Nucleus accumbens (tissue), 56 donors: ENCODE results near the gene CFAP61.
"Not testable (repeated sequence)": the region's sequence is repeated elsewhere in the genome, so short reads cannot be mapped to it uniquely, and the experiment has no call there.

Experiments
- DNase-seq, 56 donors: peaks; one replicate each; lab custom pipeline; 2025; lab: John Stamatoyannopoulos, UW

CFAP61 gene

DNA sequence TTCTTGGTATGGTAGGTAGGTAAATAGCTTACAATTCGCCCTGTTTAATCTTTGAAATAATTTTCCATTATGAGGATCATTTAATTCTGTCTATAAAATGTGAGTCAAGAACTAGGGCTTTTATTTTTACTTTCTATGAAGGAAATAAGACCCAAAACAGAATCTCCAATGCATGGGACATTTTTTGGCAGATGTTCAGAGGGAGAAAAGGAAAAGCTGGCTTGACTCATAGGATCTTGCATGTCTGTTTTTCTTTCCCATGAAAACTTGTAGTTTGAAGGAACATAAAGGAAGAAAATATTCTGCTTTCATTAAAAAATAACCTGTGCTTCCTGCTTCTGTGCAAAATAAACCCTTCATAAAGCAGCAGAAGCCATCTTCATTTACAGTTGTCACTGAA, 172.5 kb downstream of the CFAP61 start:
- no peak for DNase-seq

DNA sequence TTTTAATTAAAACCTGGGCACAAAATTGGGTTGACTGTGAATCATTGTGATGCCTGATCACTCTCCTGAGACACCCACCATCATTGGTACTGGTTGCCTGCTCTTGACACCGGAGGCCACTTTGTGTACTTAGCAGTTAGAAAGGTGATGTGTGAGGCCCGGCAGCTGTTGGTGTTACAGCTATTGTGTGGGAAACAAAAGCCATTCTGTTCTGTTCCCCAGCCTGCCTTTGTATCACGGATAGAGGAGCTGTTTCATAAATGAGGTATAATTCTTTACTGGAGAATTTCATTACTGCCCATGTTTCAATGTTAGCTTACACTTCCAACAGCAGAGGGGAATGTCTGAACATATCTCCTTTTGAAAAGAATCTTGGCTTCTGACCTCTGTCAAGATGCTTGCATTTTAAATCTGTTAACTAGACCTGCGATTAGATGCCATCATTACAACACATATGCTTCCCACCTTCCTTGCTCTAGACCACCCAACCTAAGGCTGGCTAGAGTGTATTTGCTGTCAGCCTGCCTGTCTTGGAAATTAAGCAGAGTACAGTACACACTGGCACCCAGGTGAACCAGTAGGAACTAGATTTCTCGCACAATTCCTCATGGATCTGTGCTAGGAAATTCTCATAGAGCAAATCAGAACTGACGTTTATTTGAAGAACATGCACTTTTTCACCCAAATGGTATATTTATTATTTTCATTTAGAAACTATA, 173.2 kb downstream of the CFAP61 start:
- no peak for DNase-seq

DNA sequence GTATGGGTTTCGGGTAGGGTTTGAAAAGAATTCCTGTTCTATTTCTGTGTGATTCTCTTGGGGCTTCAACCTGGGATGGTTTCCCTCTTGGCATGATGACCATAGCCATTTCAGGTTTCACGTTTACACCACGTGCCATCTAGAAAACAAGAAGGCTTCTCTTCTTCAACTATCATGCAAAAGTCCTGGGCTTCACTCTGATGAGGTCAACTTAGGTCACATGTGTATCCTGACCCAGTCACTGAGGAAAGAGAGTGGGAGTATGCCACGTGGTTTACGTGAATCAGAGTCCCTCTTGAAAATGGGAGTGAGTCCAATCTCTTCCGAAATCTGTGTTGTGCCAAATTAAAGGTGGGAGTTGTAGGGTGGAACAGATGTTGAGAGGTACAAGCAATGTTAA, 174.2 kb downstream of the CFAP61 start:
- DNase-seq: no peak

DNA sequence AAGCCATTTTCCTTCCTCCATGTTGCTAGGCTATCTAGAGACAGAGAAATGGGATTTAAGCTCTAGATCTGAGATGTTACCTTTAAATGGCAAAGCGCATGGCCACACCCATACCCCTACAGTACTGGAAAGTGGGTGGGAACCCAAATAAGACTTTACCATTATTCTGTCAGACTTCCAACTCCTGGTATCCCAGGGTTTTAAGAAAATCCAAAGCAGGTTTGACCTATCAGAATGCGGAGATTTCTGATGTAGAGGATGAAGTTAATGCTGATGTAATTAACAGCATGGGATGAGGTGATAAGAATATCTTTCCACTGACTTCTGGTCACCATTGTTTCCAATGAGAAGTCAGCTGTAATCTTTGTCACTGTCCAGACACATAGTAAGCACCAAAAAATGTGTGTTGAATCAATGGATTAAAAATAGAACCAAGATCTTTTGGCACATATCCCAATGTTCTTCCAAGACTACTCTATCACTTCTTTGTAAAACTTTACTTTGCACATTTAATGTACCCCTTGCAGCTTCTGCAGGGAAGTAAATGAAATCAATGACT, 174.8 kb downstream of the CFAP61 start:
- DNase-seq: no peak

DNA sequence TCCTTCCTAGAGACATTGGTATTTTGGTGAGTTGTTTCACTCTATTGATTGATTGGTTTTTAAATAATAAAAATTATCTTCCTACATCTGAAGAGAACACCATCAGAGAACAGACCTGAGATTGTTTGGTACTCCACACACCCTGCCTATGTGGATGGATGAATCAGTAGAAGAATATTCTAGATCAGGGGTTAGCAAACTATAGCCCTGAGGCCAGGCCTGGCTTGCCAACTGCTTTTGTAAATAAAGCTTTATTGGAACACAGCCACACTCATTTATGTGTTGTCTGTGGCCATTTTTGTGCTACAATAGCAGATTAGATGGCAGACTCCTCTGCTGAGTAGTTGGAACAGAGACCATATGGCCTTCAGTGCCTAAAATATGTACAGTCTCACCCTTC, 176.0 kb downstream of the CFAP61 start:
- no peak for DNase-seq

DNA sequence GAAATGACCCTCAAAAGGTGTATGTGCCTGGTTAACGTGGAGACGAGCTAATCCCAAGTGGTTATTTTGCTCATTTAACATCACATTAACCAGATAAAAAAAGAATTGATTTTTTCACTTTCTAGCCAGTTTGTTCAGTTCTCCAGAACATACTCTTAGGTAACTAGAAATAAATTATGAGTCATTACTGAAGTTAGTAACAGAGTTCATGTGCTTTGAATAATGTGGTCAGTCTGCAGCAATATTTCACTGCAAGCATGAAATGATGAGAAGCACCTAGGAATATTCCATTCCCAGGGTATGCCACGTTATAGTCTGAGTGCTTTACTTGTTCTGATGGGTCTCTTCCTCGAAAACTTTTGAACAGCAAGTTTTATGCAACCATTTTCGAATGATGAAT, 177.3 kb downstream of the CFAP61 start:
- DNase-seq: no peak

DNA sequence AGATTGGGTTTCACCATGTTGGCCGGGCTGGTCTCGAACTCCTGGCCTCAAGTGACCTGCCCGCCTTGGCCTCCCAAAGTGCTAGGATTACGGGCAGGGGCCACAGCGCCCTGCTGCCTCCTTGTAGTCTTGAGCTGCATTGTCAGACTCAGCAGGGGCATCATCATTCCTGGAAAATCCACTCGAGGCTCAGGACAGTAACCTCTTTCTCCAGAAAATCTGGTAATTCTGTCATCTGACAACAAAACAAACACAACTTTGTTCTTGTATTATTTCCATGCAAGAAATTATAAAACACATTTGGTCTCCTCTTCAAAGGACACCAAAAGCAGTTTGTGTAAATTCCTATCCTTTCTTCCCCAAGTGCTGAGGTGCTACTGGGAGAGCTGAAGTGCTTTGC, 178.4 kb downstream of the CFAP61 start:
- no peak for DNase-seq

DNA sequence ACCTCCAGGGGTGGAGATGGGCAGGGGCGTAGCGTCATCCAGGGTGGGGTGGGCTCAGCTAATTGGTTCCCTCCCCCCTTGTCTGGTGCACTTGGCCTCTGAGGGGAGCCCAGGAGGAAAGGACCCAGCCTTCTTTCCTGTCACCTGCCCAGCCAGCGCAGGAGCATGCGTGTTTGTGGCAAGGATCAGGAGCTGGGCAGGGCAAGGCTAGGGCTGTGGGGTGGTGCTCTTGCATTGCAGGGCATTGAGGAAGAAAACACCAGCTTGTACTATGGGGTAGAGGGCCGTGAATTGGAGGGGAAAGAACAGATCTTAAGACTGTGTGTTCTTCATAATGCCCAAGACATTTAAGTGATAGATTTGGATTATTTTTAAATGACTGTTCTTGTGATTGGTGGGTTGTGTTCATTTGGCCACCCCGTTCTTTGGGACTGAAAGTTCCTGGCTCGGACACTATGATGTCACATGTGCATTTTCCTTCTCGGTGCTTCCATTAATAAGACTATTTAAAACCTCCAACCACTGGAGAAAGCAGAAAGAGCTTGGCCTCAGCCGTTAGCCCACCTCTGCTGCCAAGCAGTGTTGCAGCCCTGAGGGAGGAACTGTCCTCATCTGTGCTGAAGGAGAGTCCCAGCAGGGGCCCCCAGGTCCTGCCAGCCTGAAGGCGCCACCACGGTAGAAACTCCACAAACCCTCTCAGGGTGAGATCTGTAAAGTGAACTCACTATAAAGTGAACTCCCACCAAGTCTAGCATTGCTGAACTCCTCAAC, 179.4 kb downstream of the CFAP61 start:
- DNase-seq: peak in 2 of 56 donors; percentile 10 to 21

DNA sequence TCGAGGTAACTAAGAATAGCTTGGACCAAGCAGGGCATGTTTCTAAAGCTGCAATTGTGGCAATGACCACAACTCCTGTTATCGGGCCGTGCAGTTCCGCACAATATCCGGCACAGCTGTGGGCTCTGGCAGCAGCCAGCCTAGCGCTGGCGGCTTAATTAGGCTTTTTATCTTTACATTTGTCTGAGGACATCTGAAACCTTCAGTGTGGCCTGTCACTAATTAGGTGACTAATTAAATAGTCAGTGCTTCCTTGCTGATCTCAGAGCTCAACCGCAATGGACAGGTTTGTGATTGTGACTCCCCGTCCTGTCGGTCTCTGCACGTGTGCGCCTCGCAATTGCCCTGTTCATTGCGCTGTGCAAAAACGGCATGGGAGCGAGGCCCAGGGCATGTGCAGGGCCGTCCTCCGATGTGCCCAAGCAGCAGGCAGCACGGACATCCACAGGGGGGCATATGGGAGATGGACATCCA, 180.7 kb downstream of the CFAP61 start:
- no peak for DNase-seq

DNA sequence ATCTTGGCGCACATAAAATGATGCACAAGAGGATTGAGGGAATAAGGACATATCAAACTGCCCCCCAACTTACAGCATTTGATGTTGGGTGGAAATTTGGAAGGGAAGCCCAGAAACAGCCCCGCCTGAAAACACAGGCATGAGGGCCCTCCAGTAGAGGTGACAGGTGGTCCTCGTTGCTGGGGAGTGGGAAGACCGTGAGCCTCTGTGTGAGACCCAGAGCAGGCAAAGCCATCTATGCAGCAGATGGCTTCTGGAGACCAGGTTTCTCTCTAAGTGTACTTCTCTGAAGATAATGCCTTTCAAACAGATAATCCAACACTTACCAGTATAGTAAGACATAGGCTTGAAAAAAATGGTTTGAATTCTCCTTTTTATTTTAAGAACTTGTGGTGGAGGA, 183.3 kb downstream of the CFAP61 start:
- DNase-seq: no peak

DNA sequence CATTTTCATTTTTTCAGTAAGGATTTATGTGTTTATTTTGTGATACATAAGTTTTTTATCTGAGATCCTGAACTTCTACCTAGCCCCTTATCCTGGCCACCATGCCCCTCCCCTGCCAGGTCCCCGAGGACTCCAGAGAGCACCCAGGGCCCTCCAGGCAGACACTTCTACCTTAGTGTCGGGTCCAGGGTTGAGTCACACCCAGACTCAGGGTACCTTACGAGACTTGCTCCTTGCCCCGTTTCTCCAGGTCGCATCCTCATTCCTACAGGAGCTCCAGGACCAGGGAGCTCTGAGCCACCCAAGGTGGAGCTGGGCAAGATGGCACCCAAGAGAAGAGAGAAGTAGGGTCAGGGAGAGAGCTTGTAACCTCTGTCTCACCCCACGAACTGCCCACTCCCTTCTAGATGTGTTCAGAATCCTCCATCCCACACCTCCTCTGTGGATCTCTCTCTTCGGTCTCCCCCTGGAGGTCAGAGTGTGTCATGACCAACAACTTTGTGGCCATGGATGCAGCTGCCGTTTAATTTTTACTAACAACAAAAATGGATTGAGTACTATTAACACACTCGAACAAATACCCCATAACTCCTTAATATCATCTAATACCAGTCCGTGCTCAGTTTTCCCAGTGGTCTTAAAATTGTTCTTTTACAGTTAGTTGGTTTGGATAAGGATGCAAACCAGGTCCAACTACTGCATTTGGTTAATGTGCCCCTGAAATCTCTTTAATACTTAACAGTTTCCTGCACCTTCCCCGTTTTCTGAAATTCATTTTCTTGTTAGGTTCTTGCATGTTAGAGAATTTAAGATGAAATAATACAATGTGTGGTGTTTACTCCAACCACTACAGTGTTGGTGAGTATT, 185.0 kb downstream of the CFAP61 start:
- peak in 13 of 56 donors; percentile 3 to 36 (median 12) for DNase-seq

DNA sequence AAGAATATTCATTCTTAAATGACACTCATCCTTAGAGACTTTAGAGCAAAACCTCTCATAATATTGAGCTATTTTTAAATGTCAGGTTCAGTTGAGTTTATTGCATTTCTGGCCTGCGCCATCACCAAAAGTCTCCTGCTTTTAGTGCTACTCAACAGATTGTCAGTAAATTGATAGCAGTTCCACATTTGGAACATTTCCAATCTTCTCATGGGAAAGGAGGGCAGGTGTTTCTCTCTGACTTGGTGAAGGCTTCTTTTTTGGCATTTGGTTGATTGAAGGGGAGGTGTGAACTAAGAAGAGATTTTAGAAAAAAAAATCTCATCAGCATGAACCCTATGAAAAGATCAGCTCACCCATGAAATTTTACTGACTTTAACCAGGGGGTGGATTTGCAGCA, 189.6 kb downstream of the CFAP61 start:
- DNase-seq: no peak

DNA sequence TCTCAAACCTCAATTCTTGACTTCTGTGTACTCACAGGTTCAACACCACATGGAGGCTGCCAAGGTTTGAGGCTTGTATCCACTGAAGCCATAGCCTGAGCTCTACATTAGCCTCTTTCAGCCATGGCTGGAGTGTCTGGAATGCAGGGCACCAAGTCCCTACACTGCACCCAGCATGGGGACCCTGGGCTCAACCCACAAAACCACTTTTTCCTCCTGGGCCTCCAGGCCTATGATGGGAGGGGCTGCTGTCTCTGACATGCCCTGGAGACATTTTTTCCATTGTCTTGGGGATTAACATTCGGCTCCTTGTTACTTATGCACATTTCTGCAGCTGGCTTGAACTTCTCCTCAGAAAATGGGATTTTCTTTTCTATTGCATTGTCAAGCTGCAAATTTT, 192.1 kb downstream of the CFAP61 start:
- DNase-seq: not testable (repeated sequence)

DNA sequence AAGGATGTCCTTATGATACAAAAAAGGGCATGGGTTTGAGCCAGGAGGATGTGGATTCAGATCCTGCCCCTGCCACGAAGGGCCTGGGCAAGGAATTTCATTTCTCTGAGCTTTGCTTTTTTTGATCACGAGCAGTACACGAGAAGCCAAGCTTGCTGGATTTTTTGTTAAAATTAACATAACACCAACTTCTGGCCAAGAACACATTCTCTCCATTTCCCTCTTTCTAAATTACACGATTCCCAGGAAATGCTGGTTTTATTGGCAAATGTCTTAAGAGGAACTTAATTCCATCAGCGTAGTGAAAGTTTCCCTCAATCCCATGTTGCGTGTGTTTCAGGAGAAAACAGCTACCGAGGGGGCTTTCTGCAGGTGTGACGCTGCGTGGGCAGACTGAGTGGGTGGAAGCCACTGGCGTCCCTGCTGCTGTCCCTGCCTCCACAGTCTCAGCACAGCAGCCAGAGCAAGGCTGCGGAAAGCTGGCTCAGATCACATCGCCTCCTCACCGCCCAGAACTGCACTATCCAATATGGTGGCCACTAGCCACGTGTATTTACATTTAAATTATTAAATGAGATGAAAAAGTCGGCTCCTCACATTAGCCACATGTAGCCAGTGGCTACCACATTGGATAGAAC, 194.8 kb downstream of the CFAP61 start:
- no peak for DNase-seq

DNA sequence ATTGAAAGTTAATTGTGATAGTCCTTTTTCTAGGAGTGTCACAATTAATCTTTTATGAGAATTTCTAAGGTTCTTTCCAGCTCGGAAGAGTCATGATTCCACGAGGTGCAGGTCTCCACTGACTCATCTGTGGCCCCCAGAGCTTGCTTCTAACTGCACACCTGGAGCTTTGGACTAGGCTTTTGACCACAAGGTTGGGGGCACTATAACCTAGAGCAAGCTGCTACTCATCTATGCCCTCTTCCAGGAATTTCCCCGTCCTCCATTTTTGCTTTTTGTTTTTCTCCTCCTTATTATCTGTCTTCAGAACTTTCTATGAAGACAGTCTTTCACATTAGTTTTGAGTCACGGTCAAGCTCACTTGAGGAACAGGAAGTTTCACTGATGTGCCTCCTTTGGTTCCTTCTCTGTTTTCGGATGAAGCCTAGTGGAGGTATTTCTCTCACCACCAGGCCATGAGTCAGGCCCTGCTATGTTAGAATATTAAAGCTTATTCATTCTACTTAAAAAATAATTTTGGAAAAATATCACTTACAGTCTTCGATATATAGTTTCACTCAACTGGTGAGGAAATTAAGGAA, 196.4 kb downstream of the CFAP61 start:
- DNase-seq: no peak

DNA sequence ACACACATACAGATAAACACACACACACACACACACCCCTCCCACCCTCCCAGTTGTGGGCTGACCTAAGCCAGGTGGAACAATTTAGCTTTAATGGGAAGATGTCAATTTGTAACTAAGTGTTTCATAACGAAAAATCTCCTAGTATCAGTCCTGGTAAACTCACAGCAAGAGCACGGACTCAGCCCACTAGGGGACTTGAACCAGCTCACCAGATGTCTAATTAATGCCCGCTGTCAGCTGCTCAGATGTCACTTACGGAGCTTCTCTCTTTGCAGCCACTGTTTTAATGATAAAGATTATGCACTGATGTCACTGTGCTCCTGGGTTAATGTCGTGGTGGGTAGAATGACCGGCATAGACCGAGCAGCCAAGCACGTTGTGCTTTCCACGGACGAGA, 199.0 kb downstream of the CFAP61 start:
- DNase-seq: no peak

DNA sequence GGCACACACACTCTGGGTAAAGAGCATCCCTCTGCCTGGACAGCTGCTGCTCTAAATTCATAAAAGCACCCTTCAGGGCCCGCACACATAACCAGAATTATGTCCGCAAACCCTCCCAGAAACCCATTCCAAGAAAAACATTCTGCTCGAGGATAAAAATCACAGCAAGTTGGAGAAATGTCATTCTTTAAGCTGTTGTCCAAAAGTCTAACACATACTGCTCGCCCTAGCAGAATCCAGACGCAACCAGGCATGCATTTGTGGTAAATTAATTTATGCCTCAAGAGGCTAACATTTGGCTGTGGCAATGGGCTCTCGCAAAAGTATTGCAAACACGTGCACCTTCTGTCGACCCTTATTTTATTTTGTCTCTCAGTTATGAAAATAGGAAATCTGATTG, 199.5 kb downstream of the CFAP61 start:
- DNase-seq: no peak

DNA sequence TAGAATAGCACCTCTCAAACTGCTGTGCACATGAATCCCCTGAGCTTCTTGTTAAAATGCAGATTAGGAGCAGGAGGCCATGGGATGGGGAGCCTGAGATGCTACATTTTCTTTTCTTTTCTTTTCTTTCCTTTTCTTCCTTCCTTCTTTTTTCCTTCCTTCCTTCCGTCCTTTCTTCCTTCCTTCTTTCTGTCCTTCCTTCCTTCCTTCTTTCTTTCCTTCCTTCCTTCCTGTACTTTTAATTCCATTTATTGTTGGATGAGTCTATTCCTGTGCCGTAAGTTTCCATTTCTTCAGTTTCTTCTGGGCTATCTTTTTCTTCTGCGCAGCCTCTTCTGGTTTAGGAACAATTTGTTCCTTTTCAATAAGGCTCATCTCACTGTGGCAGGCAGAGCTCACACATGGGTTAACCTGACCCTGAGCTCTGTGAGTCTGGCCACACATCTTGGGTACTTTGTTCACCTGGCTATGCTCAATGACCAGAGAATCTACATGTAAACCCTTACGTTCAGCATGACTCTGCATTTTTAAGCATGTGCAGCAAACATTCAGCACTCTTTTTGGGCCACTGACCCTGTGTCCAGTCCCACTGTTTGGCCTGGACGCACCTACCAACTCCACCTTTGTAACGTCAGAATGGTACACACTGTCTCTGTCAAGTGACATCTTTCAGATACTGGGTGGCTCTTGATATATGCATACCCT, 200.9 kb downstream of the CFAP61 start:
- no peak for DNase-seq

DNA sequence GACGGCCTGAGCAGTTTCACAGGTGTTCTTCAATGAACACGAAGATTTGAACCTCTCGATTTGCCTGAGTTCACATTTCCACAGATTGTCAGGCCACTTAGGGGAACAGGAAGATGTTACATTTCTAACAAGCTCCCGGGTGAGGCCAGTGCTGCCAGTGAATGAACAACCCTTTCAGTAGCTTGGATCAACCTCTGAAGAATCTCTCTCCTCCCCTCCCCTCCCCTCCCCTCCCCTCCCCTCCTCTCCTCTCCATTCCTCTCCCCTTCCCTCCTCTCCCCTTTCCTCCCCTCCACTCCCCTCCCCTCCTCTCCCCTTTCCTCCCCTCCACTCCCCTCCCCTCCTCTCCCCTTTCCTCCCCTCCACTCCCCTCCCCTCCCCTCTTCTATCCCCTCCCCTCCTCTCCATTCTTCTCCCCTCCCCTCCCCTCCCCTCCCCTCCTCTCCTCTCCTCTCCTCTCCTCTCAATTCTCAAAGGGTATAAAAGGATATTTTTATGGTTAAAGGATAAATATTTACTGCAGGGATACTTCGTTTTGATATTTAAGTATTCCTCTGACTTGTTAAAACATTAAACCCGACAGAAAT, 201.5 kb downstream of the CFAP61 start:
- no peak for DNase-seq
